Sciatic nerve (tissue), 2 donors: Measurements from ENCODE around the gene TENM4. TPM values are rescaled to one million over a fixed set of nuclear protein-coding genes. Genes with fewer than 3 reads are reported as not detected.
"Not testable (repeated sequence)": the region's sequence is repeated elsewhere in the genome, so short reads cannot be mapped to it uniquely, and the experiment has no call there.

Experiments
- ATAC-seq: fragments of 200-7000 bp; cut with Tn5 transposase; one replicate; pipeline ENCODE4 v1.9.1; 2020; ENCODE audit warnings: mild to moderate bottlenecking, moderate library complexity
- DNase-seq: peaks from one replicate; pipeline ENCODE4 v3.0.0-alpha.2; 2020; ENCODE audit warnings: low spot score
- intact Hi-C: fragments of 100-400 bp; cut with DNase I; formaldehyde crosslinking; loops from one replicate; pipeline ENCODE4 v1.14.2; 2022
- total RNA-seq: library from RNA; stranded (reverse); fragmentation: NEBNext Ultra II Directional; extraction: Animal tissue kit (Norgen Biotek cat#: 25700); gene quantifications from one replicate; pipeline ENCODE4 v1.2.1, GENCODE V29; 2021
- donor health status: DM: no; HTN: no; CAD: no.
- donor health status: DM: no; HTN: no; CAD: no.

The TENM4 gene
- total RNA-seq, 1 donor from 2014 or later = 16.5 TPM

GRCh38 chr11:78893996-78894395, 546.8 kb downstream of the TENM4 start:
- intact Hi-C loops = no loop called here
- no peak for ATAC-seq
- no peak for DNase-seq

GRCh38 chr11:78889698-78890097, 551.1 kb downstream of the TENM4 start:
- intact Hi-C loops = no loop called here
- DNase-seq (no peak), ATAC-seq (no peak)

DNA sequence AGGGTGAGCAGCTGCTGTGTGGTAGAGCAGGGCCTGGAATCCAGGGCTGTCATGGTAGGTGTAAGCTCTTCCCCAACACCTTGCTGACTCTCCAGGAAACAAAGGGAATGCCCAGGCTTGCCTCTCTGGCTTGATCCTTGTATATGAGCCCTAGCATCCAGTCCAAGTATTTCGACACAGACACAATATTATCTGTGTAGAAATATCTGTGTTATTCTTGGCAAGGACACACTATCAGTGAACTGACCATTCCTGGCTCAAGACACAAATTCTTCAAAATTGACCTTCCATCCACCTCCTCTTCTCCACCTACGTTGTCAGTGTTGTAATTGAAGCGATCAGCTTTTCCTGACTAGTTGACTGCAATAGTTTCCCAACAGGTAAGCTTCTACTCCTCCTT, 554.2 kb downstream of the TENM4 start:
- ATAC-seq (peak; percentile 89), DNase-seq (no peak)

GRCh38 chr11:78884761-78885160, 556.1 kb downstream of the TENM4 start:
- no peak for DNase-seq
- no peak for ATAC-seq
- intact Hi-C loops = no loop called here

More for the DNA sequence above, 554.2 kb downstream of the TENM4 start:
- intact Hi-C loops = no loop called here

- DNase-seq (no peak), ATAC-seq (no peak)
- intact Hi-C loops = no loop called here
These were observed 557.3 kb downstream of the TENM4 start for GRCh38 chr11:78883506-78883905.

GRCh38 chr11:78879094-78879980, 561.5 kb downstream of the TENM4 start:
- DNase-seq, ATAC-seq: not testable (repeated sequence)

DNA sequence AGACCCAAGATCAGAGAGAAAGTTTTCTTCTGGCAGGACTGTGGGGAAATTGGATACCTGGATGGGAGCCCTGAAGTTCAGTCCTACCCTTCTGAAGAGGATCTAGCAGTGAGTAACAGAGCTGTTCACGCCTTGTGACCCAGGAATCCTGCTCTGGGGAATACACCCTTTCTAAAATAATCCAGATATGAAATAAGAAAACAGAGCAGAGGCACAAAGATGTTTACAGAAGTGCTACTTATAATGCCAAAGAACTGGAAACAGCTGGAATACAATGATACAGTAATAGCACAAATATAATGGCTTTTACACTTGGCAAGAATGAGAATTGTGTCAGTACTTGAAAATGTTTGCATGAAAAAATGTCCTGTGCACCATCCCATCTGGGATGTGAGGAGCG, 562.2 kb downstream of the TENM4 start:
- ATAC-seq (no peak), DNase-seq (no peak)
- intact Hi-C loops = no loop called here

More at GRCh38 chr11:78879094-78879980, 561.5 kb downstream of the TENM4 start:
- intact Hi-C loops = not testable (repeated sequence)

- no peak for ATAC-seq
- no peak for DNase-seq
- intact Hi-C loops = no loop called here
These were observed 564.2 kb downstream of the TENM4 start for GRCh38 chr11:78876676-78877075.

DNA sequence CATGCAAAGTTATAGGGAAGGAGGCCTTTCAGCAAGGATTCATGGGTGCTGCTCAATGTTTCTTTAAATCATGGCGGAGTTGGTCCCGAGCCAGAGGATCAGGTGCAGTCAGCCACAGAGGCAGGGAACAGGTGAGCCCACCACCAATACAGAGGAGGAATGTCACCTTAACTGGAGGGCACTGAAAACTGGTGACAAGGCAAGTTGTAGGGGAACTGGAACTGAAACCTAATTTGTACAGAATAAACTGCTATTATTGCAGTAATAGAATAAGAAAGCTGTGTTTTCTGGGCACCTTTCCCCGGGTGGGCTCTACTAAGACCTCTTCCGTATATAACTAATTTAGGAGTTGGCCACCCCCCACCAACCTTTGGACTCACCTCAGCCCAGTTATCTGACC, 570.2 kb downstream of the TENM4 start:
- intact Hi-C loops = no loop called here
- DNase-seq (no peak), ATAC-seq (no peak)

DNA sequence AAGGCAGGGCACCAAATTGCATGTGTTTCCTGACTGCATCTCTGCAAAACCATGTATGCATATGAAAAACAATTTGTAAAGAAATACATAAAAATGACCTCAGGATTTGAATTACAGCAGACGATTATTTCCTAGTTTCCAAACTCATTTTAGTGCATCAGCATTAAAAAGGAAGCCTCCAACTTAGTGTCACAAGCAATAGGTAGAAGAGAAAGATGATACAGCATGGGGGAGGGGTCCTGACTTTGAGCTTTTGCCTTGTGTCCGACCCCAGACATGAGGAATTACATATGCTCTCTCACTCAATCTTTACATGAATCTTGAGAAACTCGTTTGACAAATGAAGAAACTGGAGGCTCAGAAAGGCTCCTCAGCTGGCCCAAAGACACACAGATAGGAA, 571.5 kb downstream of the TENM4 start:
- no peak for ATAC-seq
- intact Hi-C loops = no loop called here
- DNase-seq = no peak

GRCh38 chr11:78868563-78868962, 572.3 kb downstream of the TENM4 start:
- no peak for DNase-seq
- intact Hi-C loops = no loop called here
- no peak for ATAC-seq

DNA sequence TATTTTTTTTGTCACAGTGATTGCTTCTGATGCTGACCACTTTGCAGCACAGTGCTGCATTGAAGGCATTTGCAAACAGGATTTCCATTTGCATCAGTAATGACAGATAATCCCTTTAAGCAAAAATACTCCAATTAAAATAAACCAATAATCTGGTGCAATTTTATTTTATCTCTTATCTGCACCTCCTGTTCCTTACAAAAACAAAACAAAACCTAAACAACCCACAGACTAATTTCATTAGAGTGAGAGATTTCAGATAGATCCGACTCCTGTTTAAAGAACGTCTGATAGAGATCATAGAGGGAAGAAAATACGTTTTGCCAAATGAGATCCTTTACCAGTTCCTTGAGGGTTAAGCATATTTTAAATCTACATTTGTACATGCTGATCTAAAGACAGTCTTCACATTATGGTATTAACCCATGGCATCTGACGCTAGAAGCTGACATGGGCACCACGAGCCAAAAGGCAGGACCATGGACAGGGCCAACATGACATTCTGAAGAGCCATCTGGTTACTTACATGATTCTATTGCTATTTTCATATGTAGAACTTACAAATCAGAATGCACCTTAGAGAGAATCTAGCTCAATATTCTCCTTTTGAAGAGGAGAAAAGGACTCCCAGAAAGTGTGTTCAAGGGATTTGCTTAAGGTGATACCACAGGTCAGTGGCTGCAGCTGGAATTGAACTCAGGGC, 580.0 kb downstream of the TENM4 start:
- intact Hi-C loops = no loop called here
- ATAC-seq (no peak), DNase-seq (no peak)

GRCh38 chr11:78857688-78858087, 583.1 kb downstream of the TENM4 start:
- DNase-seq = no peak
- intact Hi-C loops = no loop called here

DNA sequence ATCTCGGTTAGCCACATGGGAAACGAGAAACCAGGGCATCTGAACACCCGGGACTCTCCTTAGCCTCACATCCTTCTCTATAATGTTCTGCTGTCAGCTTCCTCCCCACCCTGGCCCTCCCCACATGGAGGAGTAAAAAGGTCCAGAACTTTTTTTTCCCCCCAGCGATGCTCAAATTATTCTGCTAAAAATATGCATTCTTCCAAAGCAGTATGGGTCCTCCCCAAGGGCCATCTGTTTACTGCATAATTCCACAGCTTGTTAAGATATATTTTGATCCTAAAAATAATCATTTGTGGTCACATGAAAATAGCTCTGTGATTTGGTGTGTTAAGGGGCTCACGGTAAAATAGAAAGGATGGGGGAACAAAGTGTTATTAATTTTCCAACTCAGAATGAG, 584.6 kb downstream of the TENM4 start:
- DNase-seq = no peak
- no peak for ATAC-seq
- intact Hi-C loops = no loop called here

More at GRCh38 chr11:78857688-78858087, 583.1 kb downstream of the TENM4 start:
- no peak for ATAC-seq

DNA sequence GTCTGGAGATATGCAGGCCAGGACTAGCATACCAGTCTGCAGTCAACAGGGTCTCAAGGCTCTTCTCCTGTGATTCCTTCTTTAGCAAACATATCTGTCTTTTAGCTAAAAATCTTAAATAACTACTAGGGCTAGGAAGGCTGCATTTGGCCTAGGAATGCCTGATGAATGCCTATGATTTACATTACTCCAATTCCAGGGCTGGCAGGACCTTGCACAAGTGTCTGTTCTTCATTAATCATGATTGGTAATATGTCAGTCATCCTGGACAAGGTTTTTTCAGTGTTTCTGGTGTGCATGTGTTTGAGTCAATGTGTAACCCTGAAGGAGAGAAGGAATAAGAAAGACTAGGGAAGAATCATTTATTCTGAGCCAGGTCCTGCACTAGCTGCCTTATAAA, 585.7 kb downstream of the TENM4 start:
- intact Hi-C loops = no loop called here

GRCh38 chr11:78853521-78853920, 587.3 kb downstream of the TENM4 start:
- no peak for DNase-seq
- peak; percentile 17 for ATAC-seq
- intact Hi-C loops = no loop called here

More for the DNA sequence above, 585.7 kb downstream of the TENM4 start:
- no peak for DNase-seq
- ATAC-seq = no peak

- ATAC-seq (no peak), DNase-seq (no peak)
- intact Hi-C loops = no loop called here
These were observed 588.8 kb downstream of the TENM4 start for GRCh38 chr11:78851878-78852586.

- intact Hi-C loops = no loop called here
- ATAC-seq (no peak), DNase-seq (no peak)
These were observed 590.8 kb downstream of the TENM4 start for GRCh38 chr11:78850078-78850477.

DNA sequence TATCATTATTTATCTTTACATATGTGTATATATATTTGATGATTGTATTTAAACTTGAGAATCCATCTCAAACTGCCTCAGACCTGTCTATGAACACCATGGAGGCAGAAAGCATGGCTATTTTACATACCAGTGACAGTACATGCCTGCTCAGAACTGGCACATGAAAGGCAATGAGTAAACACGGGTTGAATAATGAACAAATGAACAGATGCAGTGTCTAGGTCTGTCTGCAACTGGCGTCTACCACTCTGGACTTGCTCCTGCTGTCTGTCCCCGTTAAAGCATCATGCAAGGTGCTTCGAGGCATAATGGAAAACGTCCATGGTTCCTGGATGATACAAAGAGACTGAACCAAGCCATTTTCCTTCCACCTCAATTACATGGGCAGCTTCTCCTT, 594.6 kb downstream of the TENM4 start:
- no peak for DNase-seq
- ATAC-seq = no peak
- intact Hi-C loops = no loop called here

- intact Hi-C loops = no loop called here
- ATAC-seq (no peak), DNase-seq (no peak)
These were observed 595.3 kb downstream of the TENM4 start for GRCh38 chr11:78845496-78845895.
